K562 (cell line): ENCODE data around the gene TNPO2. TPM values are rescaled to one million over a fixed set of nuclear protein-coding genes. Genes with fewer than 3 reads are reported as not detected.
"Not testable (repeated sequence)": the region's sequence is repeated elsewhere in the genome, so short reads cannot be mapped to it uniquely, and the experiment has no call there.

ENCODE experiments used
- ATAC-seq: fragments of 200-7000 bp; cut with Tn5 transposase; 3 replicates; pipeline ENCODE4 v1.9.1; 2020; ENCODE audit warnings: moderate library complexity
- BruUV-seq: library from RNA; stranded (reverse); fragments of 400-500 nt; replicated peaks from 2 replicates; lab custom pipeline; 2021; lab: Mats Ljungman, UMichigan
- CTCF ChIA-PET: fragments of 300-600 bp; formaldehyde crosslinking; extraction: SDS; loops from one replicate; lab custom pipeline; 2021; ENCODE audit warnings: low intra/inter-chr PET ratio; lab: Yijun Ruan, JAX
- POLR2A ChIA-PET: fragments of 300-600, 350-650 bp; sonication (Branson Sonifier 250); formaldehyde crosslinking; extraction: SDS; loops from one replicate; lab custom pipeline; 2021; ENCODE audit warnings: antibody characterized with exemption, inconsistent platforms; lab: Yijun Ruan, JAX
- DNase-seq, 4 experiments: peaks; one replicate each; pipeline versions ENCODE4 v3.0.0 to v3.0.0-alpha.2; 2011 to 2018; ENCODE audit warnings: low spot score in 3 of 4, mixed read lengths in 3 of 4; ENCODE audit errors: extremely low read depth in 1 of 4
- FAIRE-seq: peaks from 2 replicates; lab custom pipeline; 2011; peaks lifted over from hg19 to GRCh38; lab: Jason Lieb, UNC
- H2AFZ ChIP-seq: 2 replicates; pipeline ENCODE4 v1.6.0; 2011; ENCODE audit warnings: low read depth, low read length, control low read depth, inconsistent platforms
- H3K27ac ChIP-seq: fragments of 200-600 bp; 3 replicates; pipeline ENCODE4 v1.8.0; 2011; ENCODE audit warnings: low read depth, mild to moderate bottlenecking, control low read depth, inconsistent platforms, low read length, moderate library complexity, mixed read lengths; ENCODE audit errors: extremely low read depth
- H3K27me3 ChIP-seq, 2 experiments: fragments of 300-600 bp in 1 of 2; 2 replicates in 1 of 2; 3 replicates in 1 of 2; pipeline versions ENCODE4 v1.6.0 to v1.8.0; 2011; ENCODE audit warnings: inconsistent platforms in 2 of 2, low read length in 2 of 2, mild to moderate bottlenecking in 1 of 2, mixed read lengths in 1 of 2, moderate library complexity in 1 of 2; ENCODE audit not compliant: control insufficient read depth in 2 of 2, insufficient read depth in 2 of 2
- H3K36me3 ChIP-seq: fragments of 300-600 bp; 3 replicates; pipeline ENCODE4 v1.8.0; 2011; ENCODE audit warnings: mild to moderate bottlenecking, low read length, inconsistent platforms; ENCODE audit not compliant: control insufficient read depth, insufficient read depth
- H3K4me1 ChIP-seq, 2 experiments: fragments of 200-600 bp in 1 of 2; replicated peaks in 1 of 2; 2 replicates in 1 of 2; 3 replicates in 1 of 2; pipeline versions ENCODE4 v1.5.1 to v1.8.0; 2011; ENCODE audit warnings: inconsistent platforms in 2 of 2, low read length in 2 of 2, mild to moderate bottlenecking in 1 of 2, mixed read lengths in 1 of 2, moderate library complexity in 1 of 2; ENCODE audit not compliant: control insufficient read depth in 2 of 2, insufficient read depth in 2 of 2
- H3K4me2 ChIP-seq: 2 replicates; pipeline ENCODE4 v1.6.1; 2011; ENCODE audit warnings: low read length, control low read depth, inconsistent platforms, mixed read lengths; ENCODE audit not compliant: insufficient read depth
- H3K4me3 ChIP-seq: fragments of 200-600 bp; sonication (generic), shearing (Covaris generic); 2 replicates; pipeline ENCODE4 v1.5.1; 2016; ENCODE audit warnings: control low read depth, inconsistent platforms
- H3K79me2 ChIP-seq: fragments of 200-600 bp; 3 replicates; pipeline ENCODE4 v1.8.0; 2011; ENCODE audit warnings: low read length, inconsistent platforms; ENCODE audit not compliant: control insufficient read depth, insufficient read depth
- H3K9ac ChIP-seq, 2 experiments: 2 replicates each; pipeline versions ENCODE4 v1.6.0 to v1.6.1; 2011; ENCODE audit warnings: low read depth in 2 of 2, low read length in 2 of 2, control low read depth in 1 of 2, inconsistent platforms in 1 of 2, mild to moderate bottlenecking in 1 of 2, mixed read lengths in 1 of 2; ENCODE audit not compliant: insufficient read depth in 1 of 2
- H3K9me1 ChIP-seq: one replicate; pipeline ENCODE4 v1.6.0; 2011; ENCODE audit warnings: inconsistent platforms, mild to moderate bottlenecking, low read length, moderate library complexity; ENCODE audit not compliant: control insufficient read depth, insufficient read depth
- H3K9me3 ChIP-seq: replicated peaks from 2 replicates; pipeline ENCODE4 v1.5.1; 2011; ENCODE audit warnings: low read depth, low read length, inconsistent platforms; ENCODE audit not compliant: control insufficient read depth, insufficient read depth
- H4K20me1 ChIP-seq: replicated peaks from 2 replicates; pipeline ENCODE4 v1.6.1; 2011; ENCODE audit warnings: low read length, inconsistent platforms, mixed read lengths; ENCODE audit not compliant: control insufficient read depth, insufficient read depth
- GATA2 ChIP-seq: sonication (generic); formaldehyde crosslinking; IDR thresholded peaks from 2 replicates; pipeline ENCODE4 v1.4.0; 2020; ENCODE audit warnings: mild to moderate bottlenecking, missing genetic modification reagents
- RBFOX2 ChIP-seq: fragments of 200-400 bp; formaldehyde crosslinking; IDR thresholded peaks from 2 replicates; pipeline ENCODE4 v1.6.1; 2017; ENCODE audit warnings: low read depth, mild to moderate bottlenecking, low read length, moderate library complexity
- WGBS: fragments of 100-300 bp; shearing (Covaris generic); methylation state at CpG from one replicate; pipeline ENCODE4 v1.1.6; 2016; ENCODE audit warnings: low coverage, mixed read lengths; ENCODE audit not compliant: insufficient coverage; ENCODE audit errors: missing lambda C conversion rate; 5-methylcytosine and 5-hydroxymethylcytosine counted together
- in situ Hi-C: fragments of 300-500 bp; cut with MboI; formaldehyde crosslinking; loops from 4 replicates; pipeline ENCODE4 v1.15.0; 2018; ENCODE audit warnings: inconsistent platforms, mixed read lengths
- intact Hi-C: fragments of 100-400 bp; cut with micrococcal nuclease; formaldehyde crosslinking; loops from 2 replicates; pipeline ENCODE4 v1.14.2; 2022
- polyA plus RNA-seq, 8 experiments: library from polyadenylated mRNA; depleted of rRNA in 4 of 8; stranded (reverse) in 5 of 8; unstranded in 3 of 8; fragments of >200 nt; fragmentation: Nextera tagmentation in 2 of 8; fragmentation: Illumina TruSeq in 1 of 8; extraction: Ambion mirVana in 2 of 8; extraction: Trizol in 1 of 8; gene quantifications; 2 replicates each; pipeline versions ENCODE4 v1.2.1 to v1.2.3, GENCODE V29; 2011 to 2014; ENCODE audit warnings: inconsistent platforms in 1 of 8, missing spikeins in 1 of 8
- total RNA-seq, 7 experiments: library from RNA; depleted of rRNA in 6 of 7; stranded (reverse); fragments of >200 nt in 6 of 7; fragmentation: Illumina TruSeq in 2 of 7; extraction: Trizol in 2 of 7; gene quantifications; 2 replicates each; pipeline versions ENCODE4 v1.2.1 to v1.2.3, GENCODE V29; 2011 to 2021; ENCODE audit warnings: low replicate concordance in 1 of 7

The TNPO2 gene
- total and polyA plus RNA-seq, 9 of the 15 experiments (the other 6 are each of a cell fraction or from before 2014, with no cell fraction given) = 6.0 to 126 (median 53.8) TPM

GRCh38 chr19:12680034-12680433, 43.7 kb downstream of the TNPO2 start:
- no peak overlapping the region for H3K4me3 ChIP-seq
- H3K9me3 ChIP-seq = no peaks in the 10 kb centered on the region
- CTCF ChIA-PET = no interaction called here

GRCh38 chr19:12678039-12678438, 45.7 kb downstream of the TNPO2 start:
- 96% methylated on average over 4 of the region's 5 CpGs for WGBS
- in situ Hi-C loops = loop anchor here (10.0 kb wide), 1 partner anchor 473 kb away; no protein-coding TSS in a partner anchor

More at GRCh38 chr19:12680034-12680433, 43.7 kb downstream of the TNPO2 start:
- Histone ChIP-seq H3K9ac (no peak overlapping the region), H3K79me2 (peaks cover 13% of the 10 kb centered on the region), H3K4me2 (no peak overlapping the region), H3K9me1 (no peaks in the 10 kb centered on the region), H4K20me1 (no peaks in the 10 kb centered on the region; the same call in 1 of the 2 replicates), H2AFZ (no peak overlapping the region), H3K27me3 (no peaks in the 10 kb centered on the region), H3K36me3 (peaks cover 51% of the 10 kb centered on the region), H3K4me1 (peaks cover 0 to 30% of the 10 kb centered on the region in 2 experiments; a peak in 3 of 5 replicates), H3K27ac (no peak overlapping the region)
- no peak for FAIRE-seq
- in situ Hi-C loops (no loop called here), intact Hi-C loops (no loop called here)
- POLR2A ChIA-PET = interaction anchor here (1.0 to 4.7 kb wide), 3 partner anchors 10 to 112 kb away, joined by 4 to 39 read pairs (median 15); partner anchors contain the start of genes JUNB, ZNF490 and ZNF791
- no TSS peak for BruUV-seq
- no peak for ATAC-seq
- no peak for DNase-seq
- WGBS = 95% methylated on average over 8 of the region's 9 CpGs
- no peak for TF ChIP-seq GATA2 (CRISPR knock-in tag)
- 0 out of 2 replicates have a peak, but pooled peaks have one; percentile 19 for TF ChIP-seq RBFOX2

More at GRCh38 chr19:12678039-12678438, 45.7 kb downstream of the TNPO2 start:
- Histone ChIP-seq H3K36me3 (peaks cover 67% of the 10 kb centered on the region), H3K4me1 (peaks cover 0 to 30% of the 10 kb centered on the region in 2 experiments; a peak in 3 of 5 replicates), H3K79me2 (peaks cover 13% of the 10 kb centered on the region)
- ATAC-seq, BruUV-seq, H3K4me2 ChIP-seq, intact Hi-C loops, H3K27me3 ChIP-seq, H3K9me1 ChIP-seq, DNase-seq, H2AFZ ChIP-seq, H3K4me3 ChIP-seq, H3K9me3 ChIP-seq, CTCF ChIA-PET, H3K27ac ChIP-seq, H4K20me1 ChIP-seq, H3K9ac ChIP-seq, FAIRE-seq: not testable (repeated sequence)
- POLR2A ChIA-PET = interaction anchor here (0.6 to 4.7 kb wide), 4 partner anchors 8 to 192 kb away, joined by 3 to 39 read pairs (median 4); a partner anchor contains a TSS
